Mucosa of gallbladder (tissue), 1 donor: Measurements from ENCODE around the gene TEX51. TPM values are rescaled to one million over a fixed set of nuclear protein-coding genes. Genes with fewer than 3 reads are reported as not detected.

Experiments used
- DNase-seq: peaks from one replicate; pipeline ENCODE4 v3.0.0-alpha.2; 2020; ENCODE audit warnings: low spot score
- total RNA-seq: library from RNA; stranded (reverse); gene quantifications from one replicate; pipeline ENCODE4 v1.2.1, GENCODE V29; 2021
- donor health status: DM: no; HTN: no; CAD: no.

Gene TEX51
- total RNA-seq, 1 donor from 2014 or later: not detected

GRCh38 chr2:126913329-126913728 is 14.6 kb downstream of the TEX51 start:
- no peak for DNase-seq

- DNase-seq: peak; percentile 1
Measured at GRCh38 chr2:126913881-126914615, 15.4 kb downstream of the TEX51 start.

GRCh38 chr2:126914811-126915500 is 16.3 kb downstream of the TEX51 start:
- DNase-seq: peak; percentile 6

GRCh38 chr2:126915903-126916302 is 17.2 kb downstream of the TEX51 start:
- peak; percentile 5 for DNase-seq

- no peak for DNase-seq
Measured at GRCh38 chr2:126916744-126917143, 18.1 kb downstream of the TEX51 start.

- no peak for DNase-seq
Measured at GRCh38 chr2:126921066-126921465, 22.4 kb downstream of the TEX51 start.

GRCh38 chr2:126930970-126931590 is 32.4 kb downstream of the TEX51 start:
- DNase-seq: no peak

- no peak for DNase-seq
Measured at GRCh38 chr2:126932529-126932928, 33.8 kb downstream of the TEX51 start.

GRCh38 chr2:126932966-126933710 is 34.4 kb downstream of the TEX51 start:
- no peak for DNase-seq

GRCh38 chr2:126933711-126934091 is 35.0 kb downstream of the TEX51 start:
- DNase-seq: no peak

- DNase-seq: no peak
Measured at GRCh38 chr2:126934809-126935208, 36.1 kb downstream of the TEX51 start.

- DNase-seq: no peak
Measured at GRCh38 chr2:126935774-126936173, 37.1 kb downstream of the TEX51 start.

- no peak for DNase-seq
Measured at GRCh38 chr2:126936219-126936723, 37.6 kb downstream of the TEX51 start.

- DNase-seq: no peak
Measured at GRCh38 chr2:126940331-126940730, 41.6 kb downstream of the TEX51 start.

- no peak for DNase-seq
Measured at GRCh38 chr2:126942427-126943203, 43.9 kb downstream of the TEX51 start.

- DNase-seq: no peak
Measured at GRCh38 chr2:126943612-126944348, 45.1 kb downstream of the TEX51 start.

GRCh38 chr2:126945118-126945517 is 46.4 kb downstream of the TEX51 start:
- no peak for DNase-seq

GRCh38 chr2:126946318-126947102 is 47.8 kb downstream of the TEX51 start:
- DNase-seq: no peak

GRCh38 chr2:126947103-126947429 is 48.4 kb downstream of the TEX51 start:
- DNase-seq: no peak

GRCh38 chr2:126949775-126950174 is 51.1 kb downstream of the TEX51 start:
- DNase-seq: no peak
